HG03571 (cell line): ENCODE data around the gene HMCN2.

ENCODE experiments used
- ATAC-seq: cut with Tn5 transposase; IDR thresholded peaks from one replicate; pipeline ENCODE4 v1.9.1; 2021; ENCODE audit not compliant: unreplicated experiment

Gene HMCN2

GRCh38 chr9:130445268-130445983 lies 179.9 kb downstream of the HMCN2 start:
- no peak for ATAC-seq

DNA sequence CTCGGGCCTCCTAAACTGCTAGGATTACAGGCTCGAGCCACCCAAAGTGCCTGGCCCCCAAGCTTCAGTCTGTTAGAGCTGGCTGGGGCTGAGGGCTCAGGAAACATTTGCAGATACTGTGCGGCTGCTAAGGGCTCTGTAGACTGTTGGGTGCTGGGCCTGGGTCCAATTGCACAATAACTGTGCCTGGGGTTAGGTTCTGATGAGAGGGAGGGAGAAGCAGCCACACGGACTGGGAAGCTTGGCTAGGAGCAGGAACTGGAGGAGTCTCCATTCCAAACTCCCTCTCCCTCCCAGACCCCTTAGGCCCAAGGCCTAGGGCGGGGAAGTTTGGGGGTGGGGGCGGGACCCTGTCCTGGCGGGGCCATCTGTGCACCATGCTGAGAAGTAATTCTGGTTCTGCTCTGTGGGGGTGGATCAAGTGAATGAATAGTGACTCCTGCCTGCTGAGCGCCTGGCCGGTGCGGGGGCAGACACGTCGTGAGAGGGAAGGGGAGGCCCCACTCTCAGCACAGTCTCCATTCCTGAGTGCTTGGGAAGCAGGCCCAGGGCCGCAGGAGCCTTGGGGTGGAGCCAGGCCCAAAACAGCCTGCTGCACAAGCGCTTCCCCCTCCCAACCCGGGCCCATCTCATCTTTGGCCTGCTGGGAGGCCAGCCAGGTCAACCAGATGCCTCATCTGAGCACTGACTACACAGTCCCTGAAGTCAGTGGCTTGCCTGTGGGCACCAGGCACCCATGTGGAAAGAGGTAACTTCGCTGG lies 180.7 kb downstream of the HMCN2 start:
- no peak for ATAC-seq

- ATAC-seq: no peak
These were observed 181.7 kb downstream of the HMCN2 start for GRCh38 chr9:130447193-130447816.

DNA sequence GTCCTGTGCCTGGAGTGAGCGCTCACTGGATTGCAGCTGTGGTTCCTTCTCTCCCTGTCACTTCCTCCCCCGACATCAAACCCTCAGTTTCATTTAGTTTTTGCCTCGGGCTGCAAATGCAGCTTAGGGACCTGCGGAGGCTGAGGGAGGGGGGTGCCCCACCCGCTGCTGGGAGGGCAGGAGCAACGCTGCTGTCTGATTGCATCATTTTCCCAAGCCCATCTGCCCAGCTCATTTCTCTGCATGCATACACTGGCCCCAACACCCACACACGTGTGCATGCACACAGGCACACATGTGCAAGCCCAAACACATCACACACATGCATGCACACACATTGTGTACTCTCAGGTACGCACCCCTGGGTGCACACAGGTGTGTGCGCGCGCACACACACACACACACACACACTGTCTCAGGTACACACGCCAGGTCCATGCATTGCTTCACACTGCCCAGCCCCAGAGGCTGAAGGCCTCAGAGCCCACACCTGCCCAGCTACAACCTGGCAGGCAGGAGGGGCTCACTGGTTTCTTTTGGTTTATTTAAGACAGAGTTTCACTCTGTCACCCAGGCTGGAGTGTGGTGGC lies 182.6 kb downstream of the HMCN2 start:
- ATAC-seq: no peak

DNA sequence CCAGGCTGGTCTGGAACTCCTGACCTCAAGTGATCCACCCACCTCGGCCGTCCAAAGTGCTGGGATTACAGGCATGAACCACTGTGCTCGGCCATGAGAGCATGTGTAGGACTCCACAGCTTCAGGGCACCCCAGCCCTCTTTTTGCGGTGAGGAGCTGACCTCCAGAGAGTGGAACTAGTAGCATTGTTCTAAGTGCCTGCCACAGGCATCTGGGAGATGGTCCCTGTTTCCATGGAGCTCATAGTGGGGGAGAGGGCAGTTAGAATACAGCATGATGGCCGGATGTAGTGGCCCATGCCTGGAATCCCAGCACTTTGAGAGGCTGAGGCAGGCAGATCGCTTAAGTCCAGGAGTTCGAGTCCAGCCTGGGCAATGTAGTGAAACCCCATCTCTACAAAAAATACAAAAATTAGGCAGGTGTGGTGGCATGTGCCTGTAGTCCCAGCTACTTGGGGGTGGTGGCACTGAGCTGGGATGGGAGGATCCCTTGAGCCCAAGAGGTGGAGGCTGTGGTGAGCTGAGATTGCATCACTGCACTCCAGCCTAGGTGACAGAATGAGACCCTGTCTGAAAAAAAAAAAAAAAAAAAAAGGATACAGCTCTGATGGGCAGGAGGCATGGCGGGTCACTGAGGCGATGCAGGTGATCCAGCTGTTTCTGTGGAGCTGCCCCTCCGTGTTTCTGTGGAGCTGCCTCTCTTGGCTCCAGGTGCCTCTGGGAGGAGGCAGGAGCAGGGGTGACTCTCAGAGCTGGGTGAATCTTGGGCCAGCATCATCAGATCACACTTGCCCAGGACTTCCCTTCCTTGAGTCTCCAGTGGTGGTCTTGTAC lies 183.4 kb downstream of the HMCN2 start:
- ATAC-seq: no peak

- no peak for ATAC-seq
These were observed 184.9 kb downstream of the HMCN2 start for GRCh38 chr9:130450344-130451003.

GRCh38 chr9:130451004-130451390 lies 185.4 kb downstream of the HMCN2 start:
- no peak for ATAC-seq

- no peak for ATAC-seq
These were observed 186.2 kb downstream of the HMCN2 start for GRCh38 chr9:130451509-130452388.

DNA sequence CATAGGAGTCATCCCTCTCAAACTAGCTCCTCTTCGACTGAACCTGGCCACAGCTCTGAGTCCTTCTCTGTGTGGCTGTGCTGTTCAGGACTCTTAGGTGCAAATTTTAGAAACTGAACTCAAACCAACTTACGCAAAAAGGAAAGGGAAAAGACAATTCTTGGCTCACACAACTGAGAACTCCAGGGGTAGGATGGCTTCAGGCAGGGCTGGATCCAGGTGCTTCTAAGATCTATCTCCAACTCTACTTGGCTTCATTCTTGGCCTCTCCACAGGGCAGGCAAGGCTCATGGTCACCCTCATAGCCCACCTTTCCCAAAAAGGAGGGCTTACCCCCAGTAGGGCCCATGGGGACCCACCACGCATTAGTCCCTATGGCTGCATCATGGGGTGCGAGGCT lies 187.3 kb downstream of the HMCN2 start:
- no peak for ATAC-seq

GRCh38 chr9:130453487-130453886 lies 187.9 kb downstream of the HMCN2 start:
- no peak for ATAC-seq

DNA sequence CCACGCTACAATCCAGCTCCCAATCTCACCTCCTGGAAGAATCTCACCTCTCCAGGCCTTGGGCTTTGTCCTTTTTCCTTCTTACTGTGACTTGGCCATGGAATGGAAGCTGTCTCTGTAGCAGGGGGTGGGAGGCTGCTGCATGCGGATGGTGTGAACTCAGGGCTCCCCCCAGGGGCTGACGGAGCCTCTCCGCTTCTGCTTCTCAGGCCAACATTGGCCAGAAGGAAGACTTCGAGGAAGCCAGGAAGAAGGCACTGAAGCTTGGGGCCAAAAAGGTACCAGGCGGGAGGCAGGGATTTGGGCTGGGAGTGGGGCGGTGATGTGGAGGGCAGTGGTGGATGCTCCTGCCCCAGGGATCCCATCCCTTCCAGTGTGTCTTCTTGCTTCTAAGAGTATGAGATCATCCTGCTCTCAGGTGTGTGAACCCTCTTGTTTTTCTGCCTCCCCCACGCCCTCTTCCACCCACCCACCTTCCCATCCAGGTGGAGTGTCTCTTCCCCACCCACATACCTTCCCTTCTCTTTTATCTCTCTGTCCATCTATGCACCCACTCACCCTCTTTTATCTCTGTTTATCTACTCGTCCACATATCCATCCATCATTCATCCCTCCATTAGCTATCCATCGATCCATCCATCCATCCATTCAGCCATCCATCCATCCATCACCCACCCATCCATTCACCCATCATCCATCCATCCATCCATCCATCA lies 188.7 kb downstream of the HMCN2 start:
- no peak for ATAC-seq

DNA sequence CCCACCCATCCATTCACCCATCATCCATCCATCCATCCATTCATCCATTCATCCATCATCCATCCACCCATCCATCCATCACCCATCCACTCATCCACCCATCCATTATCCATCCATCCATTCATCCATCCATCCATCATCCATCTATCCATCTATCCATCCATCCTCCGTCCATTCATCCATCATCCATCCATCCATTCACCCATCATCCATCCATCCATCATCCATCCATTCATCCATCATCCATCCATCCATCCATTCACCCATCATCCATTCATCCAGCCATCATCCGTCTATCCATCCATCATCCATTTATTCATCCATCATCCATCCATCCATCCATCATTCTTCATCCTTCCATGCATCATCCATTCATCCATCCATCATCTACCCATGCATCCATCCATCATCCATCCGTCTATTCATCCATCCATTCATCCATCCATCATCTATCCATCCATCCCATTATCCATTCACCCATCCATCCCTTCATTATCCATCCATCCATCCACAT lies 189.3 kb downstream of the HMCN2 start:
- no peak for ATAC-seq

- ATAC-seq: no peak
These were observed 192.7 kb downstream of the HMCN2 start for GRCh38 chr9:130458027-130458803.

DNA sequence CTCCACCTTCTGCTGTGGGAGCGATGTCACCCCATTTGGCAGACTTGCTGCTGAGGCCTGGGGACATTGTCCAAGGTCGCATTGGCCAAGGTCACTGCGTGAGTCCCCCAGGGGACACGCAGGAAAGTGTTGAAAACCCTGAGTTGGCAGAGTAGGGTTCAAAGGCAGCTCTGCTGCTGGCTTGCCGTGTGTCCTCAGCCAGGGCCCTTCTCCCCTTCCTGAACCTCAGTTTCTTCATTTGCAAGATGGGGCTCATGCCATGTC lies 193.2 kb downstream of the HMCN2 start:
- no peak for ATAC-seq

DNA sequence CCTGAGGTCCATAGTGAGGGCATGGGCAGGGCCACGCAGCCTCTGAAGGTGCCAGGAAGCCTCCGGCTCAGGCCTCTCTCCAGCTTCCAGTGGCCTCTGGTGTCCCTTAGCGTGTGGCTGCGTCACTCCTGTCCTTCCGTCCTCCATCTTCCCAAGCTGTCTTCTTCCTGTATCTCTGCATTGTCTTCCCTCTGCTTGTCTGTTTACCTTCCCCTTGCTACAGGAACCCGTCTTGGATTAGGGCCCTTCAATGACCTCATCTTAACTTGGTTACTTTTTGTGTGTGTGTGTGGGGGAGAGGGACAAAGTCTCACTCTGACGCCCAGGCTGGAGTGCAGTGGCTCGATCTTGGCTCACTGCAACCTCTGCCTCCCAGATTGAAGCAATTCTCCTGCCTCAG lies 193.6 kb downstream of the HMCN2 start:
- no peak for ATAC-seq

GRCh38 chr9:130459941-130460669 lies 194.5 kb downstream of the HMCN2 start:
- no peak for ATAC-seq

DNA sequence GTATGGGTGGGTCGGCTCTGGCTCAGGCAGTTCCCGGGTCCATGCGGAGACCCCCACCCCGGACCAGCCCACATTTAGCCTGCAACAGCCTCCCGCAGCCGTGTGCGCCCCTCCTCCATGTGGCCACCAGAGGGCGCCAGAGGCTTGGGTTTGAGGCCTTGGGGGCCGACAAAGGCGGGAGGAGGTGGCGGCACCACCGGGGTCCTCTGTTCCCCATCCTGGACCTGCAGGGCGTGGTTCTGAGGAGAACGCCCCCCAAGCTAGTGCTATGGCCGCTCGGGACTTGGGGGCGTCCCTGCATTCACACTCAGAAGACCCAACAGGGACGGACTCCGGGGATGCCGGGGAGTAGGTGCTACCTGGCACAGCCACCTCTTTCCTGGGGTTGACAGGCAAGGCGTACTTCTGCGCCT lies 195.7 kb downstream of the HMCN2 start:
- no peak for ATAC-seq
